B cell (primary cell): Measurements from ENCODE around the gene RARA. TPM values are rescaled to one million over a fixed set of nuclear protein-coding genes. Genes with fewer than 3 reads are reported as not detected.

Experiments
- ATAC-seq: fragments of 200-7000 bp; cut with Tn5 transposase; one replicate; pipeline ENCODE4 v1.10.0; 2021; ENCODE audit warnings: low read depth, mild to moderate bottlenecking, moderate number of reproducible peaks, moderate library complexity
- CTCF ChIA-PET: fragments of 350-600 bp; sonication (Branson Sonifier 250); formaldehyde crosslinking; loops from one replicate; lab custom pipeline; 2021; ENCODE audit warnings: antibody characterized with exemption, inconsistent platforms; lab: Charles Lee
- POLR2A ChIA-PET: fragments of 350-600 bp; sonication (Branson Sonifier 250); formaldehyde crosslinking; loops from one replicate; lab custom pipeline; 2021; ENCODE audit warnings: antibody characterized with exemption; lab: Charles Lee
- DNase-seq: peaks from one replicate; pipeline ENCODE4 v3.0.0; 2013
- H2AFZ ChIP-seq: 2 replicates; pipeline ENCODE4 v1.6.1; 2012; ENCODE audit warnings: mild to moderate bottlenecking, low read depth, low read length; ENCODE audit not compliant: insufficient read depth, poor library complexity, severe bottlenecking
- H3K27ac ChIP-seq, 2 donors: 1 replicate in 1 of 2; 2 replicates in 1 of 2; pipeline ENCODE4 v1.5.1; 2012 to 2013; ENCODE audit warnings: low read length in 2 of 2, mild to moderate bottlenecking in 2 of 2, moderate library complexity in 1 of 2
- H3K27me3 ChIP-seq, 4 experiments: fragments of 200-600 bp in 1 of 4; sonication (generic) in 1 of 4; replicated peaks in 1 of 4; 1 replicate in 2 of 4; 2 replicates in 2 of 4; pipeline versions ENCODE4 v1.6.1 to v1.7.0; 2013 to 2016; ENCODE audit warnings: low read length in 3 of 4, mild to moderate bottlenecking in 2 of 4, mixed read lengths in 1 of 4, moderate library complexity in 1 of 4; ENCODE audit not compliant: insufficient read depth in 4 of 4, control insufficient read depth in 3 of 4; ENCODE audit errors: control extremely low read depth in 1 of 4
- H3K36me3 ChIP-seq, 2 experiments: replicated peaks in 1 of 2; 1 replicate in 1 of 2; 2 replicates in 1 of 2; pipeline versions ENCODE4 v1.6.1 to v1.7.1; 2013; ENCODE audit warnings: low read length in 1 of 2; ENCODE audit not compliant: insufficient read depth in 2 of 2, control insufficient read depth in 1 of 2; ENCODE audit errors: control extremely low read depth in 1 of 2, extremely low read depth in 1 of 2
- H3K4me1 ChIP-seq, 2 donors: fragments of 200-600 bp in 1 of 2; sonication (generic) in 1 of 2; 1 replicate in 1 of 2; 2 replicates in 1 of 2; pipeline versions ENCODE4 v1.5.1 to v1.6.1; 2013 to 2017; ENCODE audit warnings: low read length in 2 of 2; ENCODE audit not compliant: control insufficient read depth in 2 of 2, insufficient read depth in 2 of 2
- H3K4me2 ChIP-seq: replicated peaks from 2 replicates; pipeline ENCODE3; 2012; ENCODE audit warnings: mild to moderate bottlenecking, low read depth, low read length; ENCODE audit not compliant: poor library complexity, severe bottlenecking
- H3K4me3 ChIP-seq, 5 experiments: fragments of 200-600 bp in 1 of 5; sonication (generic) in 1 of 5; 1 replicate in 3 of 5; 2 replicates in 2 of 5; pipeline versions ENCODE4 v1.5.1 to v1.7.0; 2011 to 2016; ENCODE audit warnings: low read length in 4 of 5, mild to moderate bottlenecking in 4 of 5, low read depth in 2 of 5, control low read depth in 1 of 5, moderate library complexity in 1 of 5; ENCODE audit not compliant: insufficient read depth in 1 of 5; ENCODE audit errors: control extremely low read depth in 1 of 5, extremely low read depth in 1 of 5
- H3K79me2 ChIP-seq: fragments of 200-600 bp; sonication (generic); one replicate; pipeline ENCODE4 v1.6.0; 2016; ENCODE audit warnings: low read length; ENCODE audit not compliant: control insufficient read depth, insufficient read depth
- H3K9ac ChIP-seq: fragments of 200-600 bp; sonication (generic); 2 replicates; pipeline ENCODE4 v1.6.1; 2017; ENCODE audit warnings: mild to moderate bottlenecking, low read length, moderate library complexity
- H3K9me3 ChIP-seq, 3 donors: one replicate each; pipeline versions ENCODE4 v1.6.1 to v1.7.1; 2013; ENCODE audit warnings: low read length in 2 of 3; ENCODE audit not compliant: control insufficient read depth in 2 of 3, insufficient read depth in 1 of 3; ENCODE audit errors: control extremely low read depth in 1 of 3
- H4K20me1 ChIP-seq: 2 replicates; pipeline ENCODE4 v1.6.0; 2012; ENCODE audit warnings: mild to moderate bottlenecking, low read length; ENCODE audit not compliant: insufficient read depth, control insufficient read depth, poor library complexity, severe bottlenecking
- H3K27ac Mint-ChIP-seq: one replicate; pipeline ENCODE4 v1.8.0; 2021; ENCODE audit warnings: mixed read lengths
- H3K27me3 Mint-ChIP-seq: one replicate; pipeline ENCODE4 v1.8.0; 2021; ENCODE audit warnings: mixed read lengths
- H3K4me1 Mint-ChIP-seq: one replicate; pipeline ENCODE4 v1.8.0; 2021; ENCODE audit warnings: mixed read lengths
- H3K4me3 Mint-ChIP-seq: one replicate; pipeline ENCODE4 v1.8.0; 2021; ENCODE audit warnings: mixed read lengths
- H3K9me3 Mint-ChIP-seq: one replicate; pipeline ENCODE4 v1.8.0; 2022; ENCODE audit warnings: mixed read lengths; ENCODE audit not compliant: insufficient read depth
- CTCF ChIP-seq: fragments of 200-600 bp; IDR thresholded peaks from one replicate; pipeline ENCODE4 v1.8.0; 2022; ENCODE audit warnings: antibody characterized with exemption, mild to moderate bottlenecking
- EZH2 ChIP-seq: IDR thresholded peaks from 2 replicates; pipeline ENCODE4 v1.6.1; 2012; ENCODE audit warnings: borderline replicate concordance, low read depth, mild to moderate bottlenecking, moderate library complexity, low read length; ENCODE audit not compliant: insufficient read depth, poor library complexity, severe bottlenecking
- WGBS: methylation state at CpG from one replicate; pipeline ENCODE4 v1.1.5; 2013; ENCODE audit warnings: missing lambda C conversion rate; ENCODE audit not compliant: insufficient coverage; 5-methylcytosine and 5-hydroxymethylcytosine counted together
- intact Hi-C: fragments of 100-400 bp; cut with micrococcal nuclease; formaldehyde crosslinking; loops from one replicate; pipeline ENCODE4 v1.10.0; 2022
- polyA plus RNA-seq: library from polyadenylated mRNA; depleted of rRNA; stranded (reverse); fragments of >200 nt; gene quantifications from 2 replicates; pipeline ENCODE4 v1.2.3, GENCODE V29; 2012
- total RNA-seq, 2 donors: library from RNA; stranded (reverse); fragments of 120-200 nt in 1 of 2; gene quantifications; 1 replicate in 1 of 2; 2 replicates in 1 of 2; pipeline versions ENCODE4 v1.2.3 to v1.2.4, GENCODE V29; 2013 to 2022

Gene RARA
- total and polyA plus RNA-seq, 2 donors (not counting 1 experiment from before 2014, with no cell fraction given) = 20.7 to 86.2 TPM

GRCh38 chr17:40331743-40332641 is 23.0 kb downstream of the RARA start:
- Histone ChIP-seq H3K36me3 (peaks cover 0 to 32% of the 10 kb centered on the region in 2 experiments), H3K79me2 (peaks cover 99% of the 10 kb centered on the region), H2AFZ (no peak overlapping the region), H3K4me3 (no peak overlapping the region), H3K9me3 (no peaks in the 10 kb centered on the region), H3K27ac (no peak overlapping the region), H3K4me2 (peak overlapping the region; percentile 76), H3K9ac (no peak overlapping the region), H3K27me3 (no peaks in the 10 kb centered on the region), H4K20me1 (peaks cover 35% of the 10 kb centered on the region), H3K4me1 (peaks cover 67 to 86% of the 10 kb centered on the region in 2 donors)
- H3K4me3 Mint-ChIP-seq = peak overlapping the region; percentile 40
- intact Hi-C loops = no loop called here
- no peaks in the 10 kb centered on the region for H3K27me3 Mint-ChIP-seq
- H3K9me3 Mint-ChIP-seq = no peaks in the 10 kb centered on the region
- H3K27ac Mint-ChIP-seq = peak overlapping the region; percentile 50
- ChIA-PET POLR2A (interaction anchor here (0.6 to 1.5 kb wide), 3 partner anchors 8 to 86 kb away, joined by 3 to 5 read pairs (median 3); partner anchors contain the start of gene TOP2A), CTCF (interaction anchor here (1.3 to 12.7 kb wide), 7 partner anchors 10 to 28 kb away, joined by 3 to 119 read pairs (median 5); partner anchors contain the start of gene RARA)
- H3K4me1 Mint-ChIP-seq = peaks cover 72% of the 10 kb centered on the region
- DNase-seq = no peak
- 75% methylated on average over 19 of the region's 22 CpGs for WGBS
- no peak for TF ChIP-seq CTCF
- TF ChIP-seq EZH2 = no peak
- ATAC-seq = no peak
